ENCODE results near the gene WWOX.

Gene WWOX

DNA sequence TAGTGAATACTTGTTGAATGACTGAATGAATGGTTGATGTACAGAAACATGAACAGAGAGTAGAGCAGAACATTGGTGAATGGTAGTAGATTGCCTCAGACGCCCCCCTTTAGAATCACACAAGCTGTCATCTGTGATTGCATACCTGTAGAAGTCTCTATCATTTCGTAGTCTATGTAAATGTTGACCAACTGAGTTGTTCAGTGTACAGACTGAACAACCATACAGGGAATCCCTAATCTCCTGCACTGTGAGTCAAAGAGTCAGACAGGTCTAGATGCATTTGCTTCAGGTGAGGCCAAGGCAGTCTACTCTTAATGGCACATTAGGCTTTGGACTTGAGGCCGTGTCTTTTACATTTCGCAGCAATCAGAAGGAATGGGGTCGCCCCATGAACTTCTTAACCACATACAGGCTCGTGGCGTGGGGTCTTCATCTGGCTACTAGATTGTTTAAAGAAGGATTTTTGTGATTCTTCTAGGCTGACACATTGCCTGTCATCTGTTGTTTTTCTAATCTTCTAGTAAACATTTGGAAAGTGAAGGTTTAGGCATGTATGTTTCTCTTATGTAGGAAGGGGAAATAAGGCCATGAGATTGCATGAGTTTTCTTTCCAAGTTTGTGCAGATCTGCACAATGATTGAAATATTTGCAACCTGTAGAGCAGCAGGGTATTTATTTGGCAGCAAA lies 157.4 kb downstream of the WWOX start:
- H3K27me3 Mint-ChIP-seq: no peaks in the 10 kb centered on the region
- no peak overlapping the region for H3K4me3 Mint-ChIP-seq
- H3K36me3 Mint-ChIP-seq (ENCODE audit: insufficient read depth): no peaks in the 10 kb centered on the region
- no peak overlapping the region for H3K27ac Mint-ChIP-seq (ENCODE audit: low read depth)
- DNase-seq (ENCODE audit: low spot score in 2 of 2): no peak
- H3K9me3 Mint-ChIP-seq: no peaks in the 10 kb centered on the region
- H3K4me1 Mint-ChIP-seq: no peaks in the 10 kb centered on the region
- ATAC-seq (replicated peaks; ENCODE audit: extremely low read depth, poor library complexity, severe bottlenecking): no peak

DNA sequence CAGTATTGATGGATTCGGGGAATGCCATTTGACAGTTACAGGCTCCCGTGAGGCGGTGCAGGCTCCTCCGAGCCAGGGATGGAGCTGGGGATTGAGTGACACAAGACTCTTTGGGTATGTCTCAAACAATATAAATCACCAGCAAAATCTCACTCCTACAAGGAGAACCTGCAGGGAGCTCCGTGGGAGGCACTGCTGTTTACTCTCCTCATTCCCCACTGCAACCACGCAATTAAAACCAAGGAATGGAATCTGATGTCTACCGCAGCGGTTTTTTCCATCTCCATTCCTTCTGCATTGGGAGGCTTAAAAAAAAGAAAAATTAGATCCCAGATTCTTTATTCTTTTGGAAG lies 157.9 kb downstream of the WWOX start:
- ATAC-seq (replicated peaks; ENCODE audit: extremely low read depth, poor library complexity, severe bottlenecking): no peak
- H3K27ac Mint-ChIP-seq (ENCODE audit: low read depth): no peak overlapping the region
- DNase-seq (ENCODE audit: low spot score in 2 of 2): no peak
- no peaks in the 10 kb centered on the region for H3K9me3 Mint-ChIP-seq
- H3K36me3 Mint-ChIP-seq (ENCODE audit: insufficient read depth): no peaks in the 10 kb centered on the region
- no peak overlapping the region for H3K4me3 Mint-ChIP-seq
- no peaks in the 10 kb centered on the region for H3K4me1 Mint-ChIP-seq
- no peaks in the 10 kb centered on the region for H3K27me3 Mint-ChIP-seq

DNA sequence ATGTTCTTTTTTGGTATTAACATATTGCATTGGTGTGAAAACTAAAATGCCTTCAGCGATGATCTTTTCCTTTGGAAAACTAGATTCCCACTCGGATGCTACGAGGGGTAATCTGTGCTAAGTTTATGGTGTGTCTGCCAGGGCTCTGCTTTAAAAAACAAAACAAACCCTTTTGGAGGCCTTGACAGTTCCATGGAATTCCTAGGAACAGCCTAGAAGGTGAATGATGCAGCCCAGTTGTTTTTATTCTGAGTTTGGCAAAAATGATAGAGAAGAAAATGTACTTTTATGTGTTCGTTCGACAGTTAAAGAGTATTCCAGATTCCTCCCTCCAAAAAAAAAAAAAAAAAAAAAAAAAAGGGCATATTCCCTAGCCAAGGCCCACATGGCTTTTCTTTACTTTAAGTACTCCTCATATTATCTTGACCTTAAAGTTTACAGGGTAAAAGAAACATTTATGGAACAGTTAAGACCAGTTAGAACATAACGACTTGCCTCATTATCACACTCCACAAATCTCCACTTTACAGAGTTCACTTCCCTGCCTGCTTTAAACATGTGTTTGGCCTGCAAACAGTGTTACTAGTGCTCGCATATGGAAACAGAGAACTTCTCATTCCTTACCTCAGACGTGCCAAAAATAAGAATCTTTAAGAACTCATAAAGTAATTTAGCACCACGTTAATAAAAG lies 159.1 kb downstream of the WWOX start:
- DNase-seq (ENCODE audit: low spot score in 2 of 2) (no peak), ATAC-seq (replicated peaks; ENCODE audit: extremely low read depth, poor library complexity, severe bottlenecking) (no peak)
- Mint-ChIP-seq H3K4me1 (no peaks in the 10 kb centered on the region), H3K9me3 (no peaks in the 10 kb centered on the region), H3K36me3 (ENCODE audit: insufficient read depth) (no peaks in the 10 kb centered on the region), H3K27ac (ENCODE audit: low read depth) (no peak overlapping the region), H3K27me3 (no peaks in the 10 kb centered on the region), H3K4me3 (no peak overlapping the region)

DNA sequence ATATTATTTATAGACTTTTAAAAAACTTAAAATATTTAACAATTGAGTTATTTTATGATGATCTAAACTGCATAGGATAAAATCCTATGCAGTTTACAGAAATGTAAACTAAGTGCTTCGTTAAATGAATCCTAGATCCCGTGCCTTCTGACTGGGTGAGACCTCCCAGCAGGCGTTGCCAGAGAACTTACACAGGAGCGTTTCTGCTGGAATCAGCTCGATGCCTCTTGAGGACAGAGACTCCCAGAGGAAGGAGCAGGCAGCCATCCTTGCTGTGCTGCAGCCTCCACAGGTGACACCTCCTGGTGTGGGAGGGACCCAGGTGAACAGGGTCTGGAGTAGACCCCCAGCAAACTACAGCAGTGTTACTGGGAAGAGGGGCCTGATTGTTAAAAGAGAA lies 160.4 kb downstream of the WWOX start:
- no peak overlapping the region for H3K27ac Mint-ChIP-seq (ENCODE audit: low read depth)
- no peak overlapping the region for H3K4me3 Mint-ChIP-seq
- H3K9me3 Mint-ChIP-seq: no peaks in the 10 kb centered on the region
- H3K27me3 Mint-ChIP-seq: no peaks in the 10 kb centered on the region
- H3K36me3 Mint-ChIP-seq (ENCODE audit: insufficient read depth): peaks cover 2% of the 10 kb centered on the region
- no peaks in the 10 kb centered on the region for H3K4me1 Mint-ChIP-seq
- no peak for ATAC-seq (replicated peaks; ENCODE audit: extremely low read depth, poor library complexity, severe bottlenecking)
- DNase-seq (ENCODE audit: low spot score in 2 of 2): no peak

DNA sequence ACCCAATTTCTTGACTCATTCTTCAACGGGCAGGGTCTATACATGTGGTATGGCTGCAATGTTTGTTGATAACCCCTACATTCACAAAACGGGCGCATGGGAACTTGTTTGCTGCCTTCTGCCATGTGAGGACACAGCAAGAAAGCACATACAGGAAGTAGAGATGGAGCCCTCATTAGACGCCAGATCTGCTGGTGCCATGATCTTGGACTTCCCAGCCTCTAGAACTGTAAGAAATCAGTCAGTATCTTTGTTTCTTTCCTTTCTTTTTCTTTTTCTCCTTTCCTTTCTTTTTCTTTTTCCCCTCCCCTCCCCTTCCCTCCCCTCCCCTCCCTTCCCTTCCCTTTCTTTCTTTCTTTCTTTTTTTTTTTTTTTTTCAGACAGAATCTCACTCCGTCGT lies 165.2 kb downstream of the WWOX start:
- H3K36me3 Mint-ChIP-seq (ENCODE audit: insufficient read depth): peaks cover 2% of the 10 kb centered on the region
- H3K4me1 Mint-ChIP-seq: no peaks in the 10 kb centered on the region
- H3K9me3 Mint-ChIP-seq: no peaks in the 10 kb centered on the region
- no peak for DNase-seq (ENCODE audit: low spot score in 2 of 2)
- no peak overlapping the region for H3K27ac Mint-ChIP-seq (ENCODE audit: low read depth)
- no peak for ATAC-seq (replicated peaks; ENCODE audit: extremely low read depth, poor library complexity, severe bottlenecking)
- no peaks in the 10 kb centered on the region for H3K27me3 Mint-ChIP-seq
- H3K4me3 Mint-ChIP-seq: no peak overlapping the region

DNA sequence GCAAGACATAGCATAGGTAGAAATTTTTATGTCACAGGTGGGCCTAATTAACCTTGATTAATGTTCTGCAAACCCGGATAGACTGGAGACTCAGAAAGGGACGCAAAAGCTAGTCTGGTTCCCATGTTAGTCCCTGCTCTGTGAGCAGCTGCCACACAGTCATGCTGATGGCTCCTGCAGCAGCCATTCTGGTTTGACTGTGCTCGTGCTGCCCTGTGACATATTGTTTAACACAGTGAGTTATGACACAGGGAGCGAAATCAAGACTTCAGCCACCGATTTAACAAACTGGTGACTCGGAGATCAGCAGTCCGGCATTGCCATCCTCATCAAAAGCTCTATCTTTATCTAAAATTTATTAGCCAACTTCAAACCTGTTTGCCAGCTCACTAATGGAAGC lies 169.8 kb downstream of the WWOX start:
- H3K27ac Mint-ChIP-seq (ENCODE audit: low read depth): no peak overlapping the region
- DNase-seq (ENCODE audit: low spot score in 2 of 2) (no peak), ATAC-seq (replicated peaks; ENCODE audit: extremely low read depth, poor library complexity, severe bottlenecking) (no peak)
- H3K4me3 Mint-ChIP-seq: no peak overlapping the region
- H3K9me3 Mint-ChIP-seq: no peaks in the 10 kb centered on the region
- H3K36me3 Mint-ChIP-seq (ENCODE audit: insufficient read depth): peaks cover under 1% of the 10 kb centered on the region
- no peaks in the 10 kb centered on the region for H3K4me1 Mint-ChIP-seq
- H3K27me3 Mint-ChIP-seq: no peaks in the 10 kb centered on the region

DNA sequence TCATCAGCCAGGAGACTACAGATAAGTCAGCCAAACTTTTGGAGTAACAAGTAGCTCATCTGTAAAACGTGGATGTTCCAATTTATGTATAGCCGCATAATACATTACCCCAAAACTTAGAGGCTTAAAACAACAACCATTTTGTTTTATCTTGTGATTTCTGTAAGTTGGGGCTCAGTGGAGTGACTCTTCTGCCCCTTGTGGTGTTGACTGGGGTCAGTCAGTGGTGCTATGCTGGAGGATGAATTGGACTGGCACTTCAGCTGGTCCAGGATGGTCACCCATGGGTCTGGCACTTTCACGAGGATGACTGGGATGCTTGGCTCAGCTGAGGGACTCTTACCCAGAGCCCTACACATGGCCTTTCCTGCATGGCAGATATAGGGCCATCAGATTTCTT lies 172.5 kb downstream of the WWOX start:
- Mint-ChIP-seq H3K9me3 (no peaks in the 10 kb centered on the region), H3K4me3 (no peak overlapping the region), H3K36me3 (ENCODE audit: insufficient read depth) (no peaks in the 10 kb centered on the region), H3K27ac (ENCODE audit: low read depth) (no peak overlapping the region), H3K4me1 (no peaks in the 10 kb centered on the region), H3K27me3 (no peaks in the 10 kb centered on the region)
- DNase-seq (ENCODE audit: low spot score in 2 of 2): no peak
- ATAC-seq (replicated peaks; ENCODE audit: extremely low read depth, poor library complexity, severe bottlenecking): no peak

DNA sequence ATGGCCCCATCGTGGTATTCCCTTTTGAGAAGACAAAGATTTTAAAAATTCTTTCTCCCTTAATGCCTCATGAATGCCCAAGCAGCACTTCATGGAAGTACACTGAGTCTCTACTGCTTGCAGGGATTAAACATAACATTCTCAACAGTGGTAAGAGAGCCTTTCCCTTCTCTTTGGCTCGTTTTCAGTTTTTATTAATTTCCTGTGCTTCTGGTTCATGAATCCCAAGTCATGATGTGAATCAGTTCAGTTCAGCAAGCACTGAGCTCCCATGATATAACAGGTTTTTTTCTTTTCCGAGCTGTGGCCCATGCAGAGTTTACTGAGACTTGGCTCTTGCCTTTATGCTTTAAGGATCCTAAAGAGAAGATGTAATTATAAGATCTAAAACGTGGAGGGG lies 175.3 kb downstream of the WWOX start:
- Mint-ChIP-seq H3K36me3 (ENCODE audit: insufficient read depth) (no peaks in the 10 kb centered on the region), H3K9me3 (no peaks in the 10 kb centered on the region), H3K27ac (ENCODE audit: low read depth) (no peak overlapping the region), H3K27me3 (no peaks in the 10 kb centered on the region), H3K4me1 (no peaks in the 10 kb centered on the region), H3K4me3 (no peak overlapping the region)
- no peak for DNase-seq (ENCODE audit: low spot score in 2 of 2)
- no peak for ATAC-seq (replicated peaks; ENCODE audit: extremely low read depth, poor library complexity, severe bottlenecking)

DNA sequence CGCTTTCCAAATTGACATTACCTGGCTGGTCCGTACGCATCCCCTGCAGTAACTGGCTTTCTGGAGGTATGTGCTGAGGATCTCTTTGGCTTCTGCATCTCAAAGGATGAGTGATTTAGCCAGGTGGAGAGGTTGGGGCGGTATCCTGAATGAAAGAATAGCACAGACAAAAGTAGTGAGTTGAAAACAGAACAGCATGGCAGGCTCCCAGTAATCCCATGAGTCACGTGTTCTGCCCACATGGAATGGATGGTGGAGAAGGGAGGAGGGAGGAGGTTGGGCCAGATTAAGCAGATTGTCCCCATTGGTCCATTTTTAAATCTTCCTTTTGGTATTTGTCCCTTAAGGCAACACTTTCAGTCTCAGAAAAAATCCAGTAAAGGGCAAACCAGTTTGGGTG lies 176.0 kb downstream of the WWOX start:
- no peaks in the 10 kb centered on the region for H3K27me3 Mint-ChIP-seq
- DNase-seq (ENCODE audit: low spot score in 2 of 2): no peak
- no peaks in the 10 kb centered on the region for H3K9me3 Mint-ChIP-seq
- no peak for ATAC-seq (replicated peaks; ENCODE audit: extremely low read depth, poor library complexity, severe bottlenecking)
- H3K4me3 Mint-ChIP-seq: no peak overlapping the region
- no peaks in the 10 kb centered on the region for H3K36me3 Mint-ChIP-seq (ENCODE audit: insufficient read depth)
- no peaks in the 10 kb centered on the region for H3K4me1 Mint-ChIP-seq
- no peak overlapping the region for H3K27ac Mint-ChIP-seq (ENCODE audit: low read depth)

DNA sequence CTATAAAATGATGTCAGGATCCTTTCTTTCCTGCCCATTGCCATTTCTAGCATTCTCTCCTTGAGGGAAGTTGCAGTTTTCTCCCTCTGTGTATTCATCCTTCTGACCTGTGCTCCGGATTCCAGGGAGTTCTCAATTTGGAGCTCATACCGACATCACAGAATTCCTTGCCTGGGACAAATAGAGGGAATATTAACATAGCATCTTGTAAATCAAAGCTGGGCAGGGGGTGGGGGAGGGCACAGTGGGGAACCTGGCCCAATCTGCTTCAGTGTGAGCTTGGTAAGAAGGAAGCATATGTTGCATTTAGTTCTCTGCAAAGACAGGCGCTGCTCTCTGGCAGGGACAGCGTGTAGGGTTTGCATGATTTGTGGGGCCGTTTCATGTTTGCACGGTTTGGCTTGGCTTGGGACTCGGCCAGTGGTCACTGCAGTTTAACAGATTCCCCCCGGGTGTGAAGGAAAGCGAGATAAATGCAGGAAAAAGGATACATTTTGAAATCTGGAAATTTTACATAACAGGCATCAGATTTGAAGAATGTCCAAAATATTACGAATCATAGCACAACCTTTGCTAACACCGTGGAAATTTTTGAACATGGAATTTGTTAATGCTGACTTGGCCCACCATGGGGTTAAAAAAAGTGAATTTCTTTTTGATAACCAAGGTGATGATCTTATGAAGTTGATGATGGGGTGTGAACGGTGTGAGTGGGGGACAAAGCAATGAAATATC lies 178.0 kb downstream of the WWOX start:
- Mint-ChIP-seq H3K27me3 (no peaks in the 10 kb centered on the region), H3K4me3 (no peak overlapping the region), H3K4me1 (no peaks in the 10 kb centered on the region), H3K9me3 (no peaks in the 10 kb centered on the region), H3K36me3 (ENCODE audit: insufficient read depth) (no peaks in the 10 kb centered on the region), H3K27ac (ENCODE audit: low read depth) (no peak overlapping the region)
- DNase-seq (ENCODE audit: low spot score in 2 of 2): no peak
- no peak for ATAC-seq (replicated peaks; ENCODE audit: extremely low read depth, poor library complexity, severe bottlenecking)

DNA sequence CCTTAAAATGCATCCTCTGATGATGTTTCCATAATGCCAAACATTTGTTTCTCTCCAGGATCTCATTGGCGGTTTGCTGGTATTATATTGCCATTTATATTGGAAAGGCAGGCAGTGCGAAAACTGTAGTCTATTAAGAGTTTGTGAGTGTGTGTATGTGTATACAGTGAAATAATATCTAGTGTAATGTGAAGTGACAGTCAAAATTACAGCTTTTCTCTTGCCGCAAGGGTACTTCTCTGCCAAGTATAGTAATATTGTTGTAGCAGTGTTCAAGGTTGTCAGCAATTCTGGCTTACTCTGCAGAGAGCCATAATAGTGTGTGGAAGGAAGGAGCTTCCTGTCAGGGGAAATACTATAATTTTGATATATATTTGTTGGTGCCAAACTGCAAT lies 178.6 kb downstream of the WWOX start:
- H3K27ac Mint-ChIP-seq (ENCODE audit: low read depth): no peak overlapping the region
- no peak for DNase-seq (ENCODE audit: low spot score in 2 of 2)
- no peaks in the 10 kb centered on the region for H3K27me3 Mint-ChIP-seq
- H3K9me3 Mint-ChIP-seq: no peaks in the 10 kb centered on the region
- no peak overlapping the region for H3K4me3 Mint-ChIP-seq
- ATAC-seq (replicated peaks; ENCODE audit: extremely low read depth, poor library complexity, severe bottlenecking): no peak
- no peaks in the 10 kb centered on the region for H3K4me1 Mint-ChIP-seq
- H3K36me3 Mint-ChIP-seq (ENCODE audit: insufficient read depth): no peaks in the 10 kb centered on the region

DNA sequence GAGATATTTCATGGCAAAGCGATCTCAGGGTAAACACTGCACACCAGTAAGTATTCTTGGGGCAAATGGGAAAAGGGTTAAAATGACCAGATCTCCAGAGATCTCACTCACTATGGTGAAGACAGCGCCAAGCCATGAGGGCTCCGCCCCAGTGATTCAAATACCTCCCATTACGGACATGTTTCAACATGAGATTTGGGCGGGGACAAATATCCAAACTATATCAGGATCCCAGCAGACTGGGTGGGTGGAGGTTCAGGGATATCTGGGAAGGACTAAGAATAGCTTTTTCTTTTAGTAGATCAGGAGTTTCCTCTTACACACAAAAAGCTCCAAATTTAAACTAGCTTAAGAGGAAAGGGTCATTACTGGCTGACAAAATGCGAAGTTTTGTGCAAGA lies 181.7 kb downstream of the WWOX start:
- no peak for ATAC-seq (replicated peaks; ENCODE audit: extremely low read depth, poor library complexity, severe bottlenecking)
- Mint-ChIP-seq H3K9me3 (no peaks in the 10 kb centered on the region), H3K27ac (ENCODE audit: low read depth) (no peak overlapping the region), H3K36me3 (ENCODE audit: insufficient read depth) (no peaks in the 10 kb centered on the region), H3K4me1 (no peaks in the 10 kb centered on the region), H3K27me3 (no peaks in the 10 kb centered on the region), H3K4me3 (no peak overlapping the region)
- DNase-seq (ENCODE audit: low spot score in 2 of 2): no peak

Data from central memory CD8-positive, alpha-beta T cell (primary cell).